Measurements from ENCODE around the gene COL28A1. TPM values are rescaled to one million over a fixed set of nuclear protein-coding genes. Genes with fewer than 3 reads are reported as not detected.

Gene COL28A1
- total and polyA plus RNA-seq, 2 of the 13 experiments (the other 11 are each of a cell fraction or from before 2014, with no cell fraction given) = 0.07 to 0.15 TPM

GRCh38 chr7:7498856-7499255 lies 36.8 kb downstream of the COL28A1 start:
- Histone ChIP-seq H3K4me1 (ENCODE audit: insufficient read depth, low read length) (peaks cover 19% of the 10 kb centered on the region), H3K9ac (ENCODE audit: insufficient read depth, low read depth, low read length) (no peak overlapping the region), H3K4me3 (replicated peaks in 1 of 3; ENCODE audit: insufficient read depth in 1 of 3, low read depth in 2 of 3, low read length in 3 of 3) (no peak overlapping the region), H3K27ac (ENCODE audit: extremely low read length, insufficient read depth, low read length) (no peak overlapping the region), H3K4me2 (ENCODE audit: low read depth, low read length) (no peak overlapping the region), H4K20me1 (ENCODE audit: insufficient read depth, low read length) (no peaks in the 10 kb centered on the region), H2AFZ (ENCODE audit: low read length) (no peak overlapping the region), H3K9me3 (ENCODE audit: low read length) (peaks cover 18% of the 10 kb centered on the region), H3K36me3 (replicated peaks in 1 of 2; ENCODE audit: control insufficient read depth in 1 of 2, insufficient read depth in 2 of 2, low read length in 2 of 2) (no peaks in the 10 kb centered on the region), H3K79me2 (ENCODE audit: insufficient read depth, low read length) (no peaks in the 10 kb centered on the region), H3K27me3 (ENCODE audit: control insufficient read depth in 1 of 2, insufficient read depth in 2 of 2, low read length in 2 of 2) (no peaks in the 10 kb centered on the region)
- ATAC-seq = no peak
- no peak for TF ChIP-seq NFE2L2 (IDR thresholded peaks at IDR 0.05; ENCODE audit: low read length)
- TF ChIP-seq, protein P1, sequence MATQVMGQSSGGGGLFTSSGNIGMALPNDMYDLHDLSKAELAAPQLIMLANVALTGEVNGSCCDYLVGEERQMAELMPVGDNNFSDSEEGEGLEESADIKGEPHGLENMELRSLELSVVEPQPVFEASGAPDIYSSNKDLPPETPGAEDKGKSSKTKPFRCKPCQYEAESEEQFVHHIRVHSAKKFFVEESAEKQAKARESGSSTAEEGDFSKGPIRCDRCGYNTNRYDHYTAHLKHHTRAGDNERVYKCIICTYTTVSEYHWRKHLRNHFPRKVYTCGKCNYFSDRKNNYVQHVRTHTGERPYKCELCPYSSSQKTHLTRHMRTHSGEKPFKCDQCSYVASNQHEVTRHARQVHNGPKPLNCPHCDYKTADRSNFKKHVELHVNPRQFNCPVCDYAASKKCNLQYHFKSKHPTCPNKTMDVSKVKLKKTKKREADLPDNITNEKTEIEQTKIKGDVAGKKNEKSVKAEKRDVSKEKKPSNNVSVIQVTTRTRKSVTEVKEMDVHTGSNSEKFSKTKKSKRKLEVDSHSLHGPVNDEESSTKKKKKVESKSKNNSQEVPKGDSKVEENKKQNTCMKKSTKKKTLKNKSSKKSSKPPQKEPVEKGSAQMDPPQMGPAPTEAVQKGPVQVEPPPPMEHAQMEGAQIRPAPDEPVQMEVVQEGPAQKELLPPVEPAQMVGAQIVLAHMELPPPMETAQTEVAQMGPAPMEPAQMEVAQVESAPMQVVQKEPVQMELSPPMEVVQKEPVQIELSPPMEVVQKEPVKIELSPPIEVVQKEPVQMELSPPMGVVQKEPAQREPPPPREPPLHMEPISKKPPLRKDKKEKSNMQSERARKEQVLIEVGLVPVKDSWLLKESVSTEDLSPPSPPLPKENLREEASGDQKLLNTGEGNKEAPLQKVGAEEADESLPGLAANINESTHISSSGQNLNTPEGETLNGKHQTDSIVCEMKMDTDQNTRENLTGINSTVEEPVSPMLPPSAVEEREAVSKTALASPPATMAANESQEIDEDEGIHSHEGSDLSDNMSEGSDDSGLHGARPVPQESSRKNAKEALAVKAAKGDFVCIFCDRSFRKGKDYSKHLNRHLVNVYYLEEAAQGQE (IDR thresholded peaks at IDR 0.05; ENCODE audit: borderline replicate concordance in 1 of 2, low read depth in 1 of 2, low read length in 2 of 2) = no peak
- TF ChIP-seq SNAPC2 (CRISPR knock-in tag; IDR thresholded peaks at IDR 0.05) = no peak
- CTCF ChIA-PET (ENCODE audit: low intra/inter-chr PET ratio, low total read pairs) = no interaction called here
- POLR2A ChIA-PET = no interaction called here
- intact Hi-C loops (cut with micrococcal nuclease; ENCODE audit: unreplicated experiment) = no loop called here
- in situ Hi-C loops (cut with HindIII; ENCODE audit: extremely low pct_ligation_motif_present, low pct_unique_long_range_greater_than_20kb) = no loop called here
- DNase-seq (ENCODE audit: low spot score) = no peak
- no peak for FAIRE-seq
- 64% methylated on average over 6 of the region's 6 CpGs for WGBS (ENCODE audit: low lambda C conversion rate)
- BruUV-seq (replicated peaks) = no TSS peak

DNA sequence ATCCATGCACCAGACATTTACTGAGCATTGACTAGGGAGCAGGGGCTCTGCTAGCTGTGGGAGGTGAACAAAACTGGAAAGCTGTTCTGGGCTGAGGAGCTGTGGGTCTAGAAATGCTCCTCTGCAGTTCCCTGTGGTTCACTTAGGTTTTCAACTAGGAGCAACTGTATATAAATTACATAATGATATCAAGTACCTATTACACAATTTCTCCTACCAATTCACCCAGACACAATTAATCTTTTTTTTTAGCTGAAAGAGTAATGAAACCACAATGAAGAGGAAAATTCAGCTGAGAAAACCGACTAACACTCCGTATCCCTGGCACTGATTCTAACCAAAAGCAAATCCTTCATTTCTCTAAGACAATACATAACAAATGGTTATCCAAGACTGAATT lies 39.4 kb downstream of the COL28A1 start:
- no TSS peak for BruUV-seq (replicated peaks)
- H3K27me3 ChIP-seq (ENCODE audit: control insufficient read depth in 1 of 2, insufficient read depth in 2 of 2, low read length in 2 of 2) = no peaks in the 10 kb centered on the region
- no peaks in the 10 kb centered on the region for H3K36me3 ChIP-seq (replicated peaks in 1 of 2; ENCODE audit: control insufficient read depth in 1 of 2, insufficient read depth in 2 of 2, low read length in 2 of 2)
- no peak overlapping the region for H2AFZ ChIP-seq (ENCODE audit: low read length)
- ChIA-PET POLR2A (no interaction called here), CTCF (ENCODE audit: low intra/inter-chr PET ratio, low total read pairs) (no interaction called here)
- intact Hi-C loops (cut with micrococcal nuclease; ENCODE audit: unreplicated experiment) (no loop called here), in situ Hi-C loops (cut with HindIII; ENCODE audit: extremely low pct_ligation_motif_present, low pct_unique_long_range_greater_than_20kb) (no loop called here)
- H3K9me3 ChIP-seq (ENCODE audit: low read length) = peaks cover 13% of the 10 kb centered on the region
- H3K4me3 ChIP-seq (replicated peaks in 1 of 3; ENCODE audit: insufficient read depth in 1 of 3, low read depth in 2 of 3, low read length in 3 of 3) = no peak overlapping the region
- DNase-seq (ENCODE audit: low spot score) = no peak
- no peak for ATAC-seq
- H3K79me2 ChIP-seq (ENCODE audit: insufficient read depth, low read length) = no peaks in the 10 kb centered on the region
- WGBS (ENCODE audit: low lambda C conversion rate) = 51% methylated on average over 2 of the region's 2 CpGs
- no peak overlapping the region for H3K27ac ChIP-seq (ENCODE audit: extremely low read length, insufficient read depth, low read length)
- H4K20me1 ChIP-seq (ENCODE audit: insufficient read depth, low read length) = no peaks in the 10 kb centered on the region
- H3K4me2 ChIP-seq (ENCODE audit: low read depth, low read length) = no peak overlapping the region
- no peak for FAIRE-seq
- no peak overlapping the region for H3K9ac ChIP-seq (ENCODE audit: insufficient read depth, low read depth, low read length)
- H3K4me1 ChIP-seq (ENCODE audit: insufficient read depth, low read length) = peaks cover 28% of the 10 kb centered on the region
- TF ChIP-seq ZGPAT (CRISPR knock-in tag; IDR thresholded peaks at IDR 0.05) (no peak), ZNF260 (CRISPR knock-in tag; IDR thresholded peaks at IDR 0.05; ENCODE audit: borderline replicate concordance, low read depth) (no peak), ZNF510 (CRISPR knock-in tag; IDR thresholded peaks at IDR 0.05; ENCODE audit: low read depth) (no peak), THAP11 (CRISPR knock-in tag; IDR thresholded peaks at IDR 0.05) (no peak), SRSF1 (optimal IDR thresholded peaks at IDR 0.05; ENCODE audit: low read depth, low read length) (no peak), SNAPC4 (CRISPR knock-in tag; IDR thresholded peaks at IDR 0.05) (no peak)

All from HepG2 (cell line).